A549 (cell line): ENCODE results near the gene CCDC137. TPM values are rescaled to one million over a fixed set of nuclear protein-coding genes. Genes with fewer than 3 reads are reported as not detected.

Experiments
- ATAC-seq, 2 experiments: fragments of 200-7000 bp in 1 of 2; fragments of >200 bp in 1 of 2; cut with Nextera tagmentation in 1 of 2; cut with Tn5 transposase in 1 of 2; 3 replicates each; pipeline versions ENCODE4 v1.8.0 to v1.9.1; 2018 to 2020; ENCODE audit warnings: mild to moderate bottlenecking in 1 of 2, moderate library complexity in 1 of 2
- CTCF ChIA-PET: fragments of 300-600 bp; sonication (Branson Sonifier 250); formaldehyde crosslinking; extraction: SDS; loops from one replicate; lab custom pipeline; 2021; ENCODE audit warnings: antibody characterized with exemption, inconsistent platforms; lab: Yijun Ruan, JAX
- POLR2A ChIA-PET: fragments of 350-600 bp; formaldehyde crosslinking; extraction: SDS; loops from one replicate; lab custom pipeline; 2021; ENCODE audit warnings: antibody characterized with exemption, inconsistent platforms; lab: Yijun Ruan, JAX
- DNase-seq, 2 experiments: peaks; one replicate each; pipeline versions ENCODE4 v3.0.0 to v3.0.0-alpha.2; 2011 to 2016; ENCODE audit warnings: low read depth in 1 of 2, low spot score in 1 of 2
- FAIRE-seq: peaks from 2 replicates; lab custom pipeline; 2011; peaks lifted over from hg19 to GRCh38; lab: Jason Lieb, UNC
- H3K27ac ChIP-seq, 2 experiments: fragments of >200 bp; sonication (Bioruptor Twin); formaldehyde crosslinking; 3 replicates each; pipeline ENCODE4 v1.5.1; 2016 to 2017
- H3K4me1 ChIP-seq: fragments of >200 bp; sonication (Bioruptor Twin); formaldehyde crosslinking; 3 replicates; pipeline ENCODE4 v1.6.1; 2016
- H3K4me2 ChIP-seq: fragments of >200 bp; sonication (Bioruptor Twin); formaldehyde crosslinking; 3 replicates; pipeline ENCODE4 v1.6.1; 2016
- H3K4me3 ChIP-seq: fragments of >200 bp; sonication (Bioruptor Twin); formaldehyde crosslinking; 3 replicates; pipeline ENCODE4 v1.5.1; 2016
- H3K9me3 ChIP-seq: fragments of >200 bp; sonication (Bioruptor Twin); formaldehyde crosslinking; 3 replicates; pipeline ENCODE4 v1.6.1; 2016
- CHD2 ChIP-seq: fragments of 150-350 bp; IDR thresholded peaks from 2 replicates; pipeline ENCODE4 v1.6.1; 2014; ENCODE audit warnings: low read length; ENCODE audit not compliant: partially characterized antibody
- CHD4 ChIP-seq: fragments of 200-600 bp; sonication (generic); IDR thresholded peaks from 2 replicates; pipeline ENCODE4 v1.6.1; 2016; ENCODE audit warnings: antibody characterized with exemption, mild to moderate bottlenecking, borderline replicate concordance
- CTCF ChIP-seq: fragments of >200 bp; sonication (Bioruptor Twin); formaldehyde crosslinking; IDR thresholded peaks from 3 replicates; pipeline ENCODE4 v1.5.1; 2016
- EHF ChIP-seq: fragments of 250-450 bp; sonication (Bioruptor Pico); IDR thresholded peaks from 2 replicates; pipeline ENCODE4 v1.5.0; 2020; ENCODE audit warnings: mild to moderate bottlenecking
- EHMT2 ChIP-seq: fragments of 200-600 bp; sonication (generic); IDR thresholded peaks from 2 replicates; pipeline ENCODE4 v1.6.1; 2016; ENCODE audit warnings: antibody characterized with exemption, low read depth, mild to moderate bottlenecking, moderate library complexity
- ELK1 ChIP-seq: fragments of 150-350 bp; IDR thresholded peaks from 2 replicates; pipeline ENCODE4 v1.6.1; 2014; ENCODE audit warnings: low read depth, mild to moderate bottlenecking, low read length
- HDAC2 ChIP-seq: fragments of 200-600 bp; sonication (generic); IDR thresholded peaks from 2 replicates; pipeline ENCODE4 v1.6.1; 2016
- KDM5A ChIP-seq: fragments of 200-600 bp; sonication (generic); IDR thresholded peaks from 2 replicates; pipeline ENCODE4 v1.6.1; 2016; ENCODE audit warnings: antibody characterized with exemption, mild to moderate bottlenecking
- MAX ChIP-seq: IDR thresholded peaks from 2 replicates; pipeline ENCODE4 v1.6.1; 2012
- MAZ ChIP-seq: fragments of 150-350 bp; IDR thresholded peaks from 2 replicates; pipeline ENCODE4 v1.6.1; 2014; ENCODE audit warnings: antibody characterized with exemption, low read depth, low read length, borderline replicate concordance
- NFE2L2 ChIP-seq: fragments of 150-350 bp; conservative IDR thresholded peaks from 2 replicates; pipeline ENCODE4 v1.6.1; 2014; ENCODE audit warnings: low read length
- PBX3 ChIP-seq: IDR thresholded peaks from 2 replicates; pipeline ENCODE4 v1.6.1; 2012
- POLR2AphosphoS2 ChIP-seq: conservative IDR thresholded peaks from 2 replicates; pipeline ENCODE4 v1.6.1; 2012; ENCODE audit warnings: low read length, improper control_type of control experiment, inconsistent platforms
- RCOR1 ChIP-seq: fragments of 150-350 bp; IDR thresholded peaks from 2 replicates; pipeline ENCODE4 v1.6.1; 2014; ENCODE audit warnings: antibody characterized with exemption, low read length, low read depth
- REST ChIP-seq: fragments of 200-600 bp; sonication (generic); IDR thresholded peaks from 2 replicates; pipeline ENCODE4 v1.6.1; 2016; ENCODE audit warnings: antibody characterized with exemption, mild to moderate bottlenecking, moderate library complexity
- RFX5 ChIP-seq: fragments of 450-650 bp; IDR thresholded peaks from 2 replicates; pipeline ENCODE4 v1.7.1; 2014; ENCODE audit warnings: antibody characterized with exemption, mild to moderate bottlenecking, moderate library complexity
- SREBF2 ChIP-seq: fragments of 450-650 bp; IDR thresholded peaks from 2 replicates; pipeline ENCODE4 v1.6.1; 2014; ENCODE audit warnings: mild to moderate bottlenecking, moderate library complexity
- TP53 ChIP-seq: fragments of 250-450 bp; sonication (Bioruptor Pico); IDR thresholded peaks from 2 replicates; pipeline ENCODE4 v1.5.0; 2021; ENCODE audit warnings: mild to moderate bottlenecking, moderate library complexity
- USF2 ChIP-seq: fragments of 450-650 bp; IDR thresholded peaks from 2 replicates; pipeline ENCODE4 v1.6.1; 2014; ENCODE audit warnings: antibody characterized with exemption
- ZSCAN20 ChIP-seq: fragments of 250-450 bp; sonication (Bioruptor Pico); IDR thresholded peaks from 2 replicates; pipeline ENCODE4 v1.8.0; 2022; ENCODE audit warnings: mild to moderate bottlenecking, moderate library complexity
- WGBS: methylation state at CpG from one replicate; pipeline ENCODE4 v1.1.6; 2017; ENCODE audit errors: missing lambda C conversion rate; 5-methylcytosine and 5-hydroxymethylcytosine counted together
- polyA plus RNA-seq, 4 experiments: library from polyadenylated mRNA; depleted of rRNA in 3 of 4; stranded (reverse); fragments of >200 nt; fragmentation: RNase III in 1 of 4; extraction: RNeasy Plus Mini Kit Qiagen cat#74134 plus additional on column Dnase treatment in 1 of 4; gene quantifications; 2 replicates in 3 of 4; 3 replicates in 1 of 4; pipeline ENCODE4 v1.2.3, GENCODE V29; 2011 to 2017

The CCDC137 gene
- polyA plus RNA-seq, 2 of the 4 experiments (the other 2 are of a cell fraction), result 22.6 to 55.0 TPM

- Histone ChIP-seq H3K4me2 (no peak overlapping the region), H3K4me1 (peaks cover 11% of the 10 kb centered on the region), H3K27ac (no peak overlapping the region), H3K4me3 (no peak overlapping the region), H3K9me3 (no peaks in the 10 kb centered on the region)
- ATAC-seq (no peak), FAIRE-seq (no peak), DNase-seq (no peak)
- ChIA-PET POLR2A (no interaction called here), CTCF (no interaction called here)
- TF ChIP-seq KDM5A (no peak), REST (no peak), ELK1 (no peak), MAX (no peak), ZSCAN20 (CRISPR knock-in tag) (no peak), CTCF (no peak), TP53 (no peak), CHD4 (no peak), USF2 (no peak), POLR2AphosphoS2 (no peak)
- WGBS, result 95% methylated on average over 14 of the region's 14 CpGs
These were observed 22.1 kb downstream of the CCDC137 start for GRCh38 chr17:81688616-81689015.

GRCh38 chr17:81690066-81690465 is 23.5 kb downstream of the CCDC137 start:
- ATAC-seq (no peak), DNase-seq (no peak), FAIRE-seq (no peak)
- CTCF ChIA-PET, result interaction anchor here (0.8 to 3.0 kb wide), 4 partner anchors 10 to 25 kb away, joined by 3 to 19 read pairs (median 5); partner anchors contain the start of gene MRPL12
- Histone ChIP-seq H3K4me3 (no peak overlapping the region), H3K4me2 (no peak overlapping the region), H3K9me3 (no peaks in the 10 kb centered on the region), H3K4me1 (peaks cover 8% of the 10 kb centered on the region), H3K27ac (no peak overlapping the region)
- WGBS, result 90% methylated on average over 18 of the region's 18 CpGs
- POLR2A ChIA-PET, result no interaction called here
- TF ChIP-seq PBX3 (no peak), RCOR1 (no peak), TP53 (no peak), RFX5 (no peak), POLR2AphosphoS2 (no peak), MAZ (no peak), SREBF2 (no peak), EHF (CRISPR knock-in tag) (no peak), EHMT2 (no peak), CHD2 (no peak), NFE2L2 (no peak), HDAC2 (no peak)
